Activated CD4-positive, alpha-beta memory T cell treated with anti-CD3 and anti-CD28 coated beads for 36 hours (primary cell): ENCODE data around the gene LCA5L. TPM values are rescaled to one million over a fixed set of nuclear protein-coding genes. Genes with fewer than 3 reads are reported as not detected.

ENCODE experiments used
- CTCF ChIA-PET: fragments of 350-600 bp; sonication (Branson Sonifier 250); formaldehyde crosslinking; loops from one replicate; lab custom pipeline; 2021; ENCODE audit warnings: antibody characterized with exemption, inconsistent platforms; lab: Charles Lee
- POLR2A ChIA-PET: fragments of 350-600 bp; sonication (Branson Sonifier 250); formaldehyde crosslinking; loops from one replicate; lab custom pipeline; 2021; ENCODE audit warnings: antibody characterized with exemption; lab: Charles Lee
- DNase-seq: peaks from one replicate; pipeline ENCODE4 v3.0.0-alpha.2; 2020
- H3K27ac Mint-ChIP-seq: one replicate; pipeline ENCODE4 v1.8.0; 2021; ENCODE audit warnings: mixed read lengths
- H3K27me3 Mint-ChIP-seq: one replicate; pipeline ENCODE4 v1.8.0; 2021; ENCODE audit warnings: mixed read lengths
- H3K36me3 Mint-ChIP-seq: one replicate; pipeline ENCODE4 v1.8.0; 2021; ENCODE audit warnings: mixed read lengths
- H3K4me1 Mint-ChIP-seq: one replicate; pipeline ENCODE4 v1.8.0; 2021; ENCODE audit warnings: low read depth, mixed read lengths
- H3K4me3 Mint-ChIP-seq: one replicate; pipeline ENCODE4 v1.8.0; 2021; ENCODE audit warnings: mild to moderate bottlenecking, mixed read lengths
- H3K9me3 Mint-ChIP-seq: one replicate; pipeline ENCODE4 v1.8.0; 2021; ENCODE audit warnings: mixed read lengths
- intact Hi-C: fragments of 100-400 bp; cut with micrococcal nuclease; formaldehyde crosslinking; loops from one replicate; pipeline ENCODE4 v1.15.1; 2023
- total RNA-seq, 2 experiments: library from RNA; stranded (reverse); gene quantifications; one replicate each; pipeline ENCODE4 v1.2.3, GENCODE V29; 2021

LCA5L gene
- total RNA-seq, 2 experiments from 2014 or later = 0.22 to 0.36 TPM

DNA sequence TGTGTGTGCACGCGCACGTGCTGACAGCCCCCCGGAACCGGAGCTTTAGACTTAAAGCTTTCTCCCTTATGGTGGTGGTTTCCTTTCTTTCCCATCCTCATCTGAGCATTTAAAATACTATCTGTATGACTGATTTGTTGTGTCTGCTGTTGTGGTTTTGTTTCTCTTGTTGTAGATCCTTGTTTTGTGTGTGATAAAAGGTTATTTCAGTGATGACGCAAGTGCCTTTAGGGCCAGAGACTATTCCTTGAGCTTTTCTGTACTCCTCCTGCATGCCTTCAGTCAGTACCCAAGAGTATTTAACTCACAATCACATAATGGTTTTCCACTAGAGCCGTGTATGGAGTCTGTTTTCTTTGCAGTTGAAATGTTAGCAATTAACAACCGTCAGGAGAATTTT is 45.4 kb downstream of the LCA5L start:
- ChIA-PET POLR2A (interaction anchor here (0.6 kb wide), 1 partner anchor 564 kb away, joined by 3 read pairs; no protein-coding TSS in a partner anchor), CTCF (no interaction called here)
- DNase-seq = no peak
- Mint-ChIP-seq H3K4me1 (no peaks in the 10 kb centered on the region), H3K4me3 (no peak overlapping the region), H3K9me3 (no peaks in the 10 kb centered on the region), H3K27me3 (no peaks in the 10 kb centered on the region), H3K27ac (no peak overlapping the region), H3K36me3 (peaks cover 7% of the 10 kb centered on the region)
- intact Hi-C loops = no loop called here

- ChIA-PET CTCF (interaction anchor here (0.5 to 1.2 kb wide), 3 partner anchors 44 to 159 kb away, joined by 3 to 4 read pairs (median 4); no protein-coding TSS in a partner anchor), POLR2A (no interaction called here)
Measured at GRCh38 chr21:39397646-39398385, 47.8 kb downstream of the LCA5L start.

GRCh38 chr21:39392981-39393380 is 52.6 kb downstream of the LCA5L start:
- H3K27me3 Mint-ChIP-seq = no peaks in the 10 kb centered on the region
- peaks cover 12% of the 10 kb centered on the region for H3K4me1 Mint-ChIP-seq
- ChIA-PET POLR2A (no interaction called here), CTCF (no interaction called here)
- H3K9me3 Mint-ChIP-seq = no peaks in the 10 kb centered on the region
- intact Hi-C loops = no loop called here
- H3K4me3 Mint-ChIP-seq = no peak overlapping the region
- no peak overlapping the region for H3K27ac Mint-ChIP-seq
- H3K36me3 Mint-ChIP-seq = peaks cover 26% of the 10 kb centered on the region
- no peak for DNase-seq

More at GRCh38 chr21:39397646-39398385, 47.8 kb downstream of the LCA5L start:
- Mint-ChIP-seq H3K4me3 (no peak overlapping the region), H3K36me3 (peaks cover 18% of the 10 kb centered on the region), H3K27ac (no peak overlapping the region), H3K9me3 (no peaks in the 10 kb centered on the region), H3K4me1 (no peaks in the 10 kb centered on the region), H3K27me3 (no peaks in the 10 kb centered on the region)
- no peak for DNase-seq
- intact Hi-C loops = no loop called here

GRCh38 chr21:39390212-39390765 is 55.3 kb downstream of the LCA5L start:
- Mint-ChIP-seq H3K4me3 (no peak overlapping the region), H3K9me3 (no peaks in the 10 kb centered on the region), H3K27ac (no peak overlapping the region), H3K36me3 (peaks cover 19% of the 10 kb centered on the region), H3K4me1 (peaks cover 24% of the 10 kb centered on the region), H3K27me3 (no peaks in the 10 kb centered on the region)
- CTCF ChIA-PET = interaction anchor here (1.0 to 1.4 kb wide), 3 partner anchors 44 to 75 kb away, joined by 3 to 5 read pairs (median 3); no protein-coding TSS in a partner anchor
- POLR2A ChIA-PET = interaction anchor here (0.6 kb wide), 1 partner anchor 15 kb away, joined by 3 read pairs; no protein-coding TSS in a partner anchor
- DNase-seq = no peak
- intact Hi-C loops = no loop called here

DNA sequence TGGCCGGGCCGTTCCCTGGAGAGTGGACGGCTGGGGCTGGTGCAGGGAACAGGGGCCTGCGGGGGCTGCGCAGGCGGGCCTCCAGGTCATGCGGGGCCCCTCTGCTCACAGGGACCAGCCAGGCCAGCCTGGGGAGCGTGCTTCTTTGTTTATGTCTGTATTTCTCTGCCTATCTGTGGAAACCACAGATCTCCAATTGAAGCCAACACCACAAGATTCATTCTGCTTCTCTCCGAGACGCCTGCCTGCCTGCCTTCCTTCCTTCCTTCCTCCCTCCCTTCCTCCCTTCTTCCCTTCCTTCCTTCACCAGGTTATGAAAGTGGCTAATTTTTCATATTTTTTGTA is 56.8 kb downstream of the LCA5L start:
- H3K4me1 Mint-ChIP-seq = peaks cover 32% of the 10 kb centered on the region
- H3K9me3 Mint-ChIP-seq = no peaks in the 10 kb centered on the region
- POLR2A ChIA-PET = no interaction called here
- peak overlapping the region; percentile 20 for H3K4me3 Mint-ChIP-seq
- DNase-seq = no peak
- no peaks in the 10 kb centered on the region for H3K27me3 Mint-ChIP-seq
- CTCF ChIA-PET = no interaction called here
- intact Hi-C loops = loop anchor here (1.0 to 10.0 kb wide), 7 partner anchors 8 to 881 kb away; partner anchors contain the start of genes ETS2, LCA5L and PSMG1
- no peak overlapping the region for H3K27ac Mint-ChIP-seq
- H3K36me3 Mint-ChIP-seq = peaks cover 13% of the 10 kb centered on the region

GRCh38 chr21:39388038-39388810 is 57.4 kb downstream of the LCA5L start:
- H3K27ac Mint-ChIP-seq = peak overlapping the region; percentile 87
- H3K36me3 Mint-ChIP-seq = peaks cover 11% of the 10 kb centered on the region
- no peaks in the 10 kb centered on the region for H3K9me3 Mint-ChIP-seq
- peak; percentile 92 for DNase-seq
- H3K4me3 Mint-ChIP-seq = peak overlapping the region; percentile 80
- ChIA-PET CTCF (interaction anchor here (0.6 to 1.8 kb wide), 10 partner anchors 15 to 205 kb away, joined by 3 to 14 read pairs (median 5); partner anchors contain the start of genes HMGN1 and PSMG1), POLR2A (interaction anchor here (1.1 to 1.4 kb wide), 4 partner anchors 14 to 205 kb away, joined by 3 to 27 read pairs (median 7); partner anchors contain the start of genes BRWD1, HMGN1 and PSMG1)
- intact Hi-C loops = loop anchor here (1.0 to 10.0 kb wide), 7 partner anchors 8 to 881 kb away; partner anchors contain the start of genes ETS2, LCA5L and PSMG1
- peaks cover 32% of the 10 kb centered on the region for H3K4me1 Mint-ChIP-seq
- H3K27me3 Mint-ChIP-seq = no peaks in the 10 kb centered on the region

GRCh38 chr21:39387461-39388037 is 58.0 kb downstream of the LCA5L start:
- Mint-ChIP-seq H3K27ac (peak overlapping the region; percentile 87), H3K36me3 (peaks cover 6% of the 10 kb centered on the region), H3K4me3 (peak overlapping the region; percentile 80), H3K4me1 (peaks cover 32% of the 10 kb centered on the region), H3K9me3 (no peaks in the 10 kb centered on the region), H3K27me3 (no peaks in the 10 kb centered on the region)
- POLR2A ChIA-PET = interaction anchor here (1.0 to 1.4 kb wide), 5 partner anchors 11 to 204 kb away, joined by 3 to 27 read pairs (median 6); partner anchors contain the start of genes BRWD1, HMGN1 and PSMG1
- DNase-seq = peak; percentile 95
- intact Hi-C loops = loop anchor here (1.0 to 10.0 kb wide), 8 partner anchors 7 to 880 kb away; partner anchors contain the start of genes ETS2, HMGN1, LCA5L and PSMG1
- CTCF ChIA-PET = interaction anchor here (0.6 to 1.8 kb wide), 13 partner anchors 14 to 204 kb away, joined by 3 to 14 read pairs (median 5); partner anchors contain the start of genes HMGN1 and PSMG1

DNA sequence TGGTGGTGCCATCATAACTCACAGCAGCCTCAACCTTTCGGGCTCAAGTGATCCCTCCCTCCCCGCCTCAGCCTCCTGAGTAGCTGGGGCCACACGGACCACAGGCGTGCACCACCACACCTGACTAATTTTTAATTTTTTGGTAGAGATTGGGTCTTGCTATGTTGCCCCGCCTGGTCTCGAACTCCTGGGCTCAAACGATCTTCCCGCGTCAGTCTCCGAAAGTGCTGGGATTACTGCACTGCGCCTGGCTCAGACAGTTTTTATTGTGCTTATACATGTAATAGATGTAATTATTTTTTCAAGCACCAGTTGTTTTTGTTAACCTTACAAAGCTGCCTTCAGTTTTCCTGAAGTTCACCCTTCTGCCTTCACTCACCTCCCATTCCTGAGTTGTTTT is 58.7 kb downstream of the LCA5L start:
- H3K4me3 Mint-ChIP-seq = peak overlapping the region; percentile 80

DNA sequence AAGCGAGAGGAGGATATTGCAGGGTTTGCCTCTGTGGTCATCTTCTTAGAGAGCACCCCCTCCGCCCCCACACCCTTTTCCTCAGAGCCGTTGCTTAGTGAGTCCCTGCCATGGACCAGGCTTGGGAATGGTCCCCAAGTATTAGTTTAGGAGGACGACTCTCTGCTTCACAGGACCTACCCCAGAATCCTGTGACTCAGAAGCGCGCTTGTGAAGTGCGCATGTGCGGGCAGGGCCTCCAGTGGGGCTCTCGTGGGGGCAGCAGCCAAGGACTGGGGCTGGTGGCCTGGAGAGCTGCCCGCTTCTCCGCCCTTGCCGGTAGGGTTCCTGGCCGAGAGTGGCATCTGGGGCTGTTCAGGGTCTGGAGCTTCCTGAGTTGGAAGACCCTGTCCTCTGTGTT is 59.4 kb downstream of the LCA5L start:
- Mint-ChIP-seq H3K9me3 (no peaks in the 10 kb centered on the region), H3K27ac (peak overlapping the region; percentile 51), H3K4me3 (peak overlapping the region; percentile 64), H3K27me3 (no peaks in the 10 kb centered on the region), H3K4me1 (peaks cover 39% of the 10 kb centered on the region), H3K36me3 (peaks cover 4% of the 10 kb centered on the region)
- POLR2A ChIA-PET = no interaction called here
- intact Hi-C loops = loop anchor here (5.0 to 10.0 kb wide), 3 partner anchors 581 to 879 kb away; partner anchors contain the start of gene ETS2
- peak; percentile 30 for DNase-seq
- CTCF ChIA-PET = interaction anchor here (1.5 kb wide), 1 partner anchor 38 kb away, joined by 3 read pairs; no protein-coding TSS in a partner anchor

More for the DNA sequence above, 58.7 kb downstream of the LCA5L start:
- intact Hi-C loops = loop anchor here (1.0 to 10.0 kb wide), 4 partner anchors 38 to 880 kb away; partner anchors contain the start of genes ETS2 and HMGN1
- Mint-ChIP-seq H3K27ac (peak overlapping the region; percentile 87), H3K9me3 (no peaks in the 10 kb centered on the region), H3K27me3 (no peaks in the 10 kb centered on the region), H3K36me3 (peaks cover 6% of the 10 kb centered on the region), H3K4me1 (peaks cover 36% of the 10 kb centered on the region)
- CTCF ChIA-PET = interaction anchor here (0.7 to 1.8 kb wide), 5 partner anchors 37 to 161 kb away, joined by 3 to 14 read pairs (median 5); partner anchors contain the start of gene HMGN1
- POLR2A ChIA-PET = interaction anchor here (1.0 to 1.4 kb wide), 4 partner anchors 10 to 74 kb away, joined by 3 to 27 read pairs (median 6); partner anchors contain the start of genes BRWD1 and HMGN1
- DNase-seq = no peak

DNA sequence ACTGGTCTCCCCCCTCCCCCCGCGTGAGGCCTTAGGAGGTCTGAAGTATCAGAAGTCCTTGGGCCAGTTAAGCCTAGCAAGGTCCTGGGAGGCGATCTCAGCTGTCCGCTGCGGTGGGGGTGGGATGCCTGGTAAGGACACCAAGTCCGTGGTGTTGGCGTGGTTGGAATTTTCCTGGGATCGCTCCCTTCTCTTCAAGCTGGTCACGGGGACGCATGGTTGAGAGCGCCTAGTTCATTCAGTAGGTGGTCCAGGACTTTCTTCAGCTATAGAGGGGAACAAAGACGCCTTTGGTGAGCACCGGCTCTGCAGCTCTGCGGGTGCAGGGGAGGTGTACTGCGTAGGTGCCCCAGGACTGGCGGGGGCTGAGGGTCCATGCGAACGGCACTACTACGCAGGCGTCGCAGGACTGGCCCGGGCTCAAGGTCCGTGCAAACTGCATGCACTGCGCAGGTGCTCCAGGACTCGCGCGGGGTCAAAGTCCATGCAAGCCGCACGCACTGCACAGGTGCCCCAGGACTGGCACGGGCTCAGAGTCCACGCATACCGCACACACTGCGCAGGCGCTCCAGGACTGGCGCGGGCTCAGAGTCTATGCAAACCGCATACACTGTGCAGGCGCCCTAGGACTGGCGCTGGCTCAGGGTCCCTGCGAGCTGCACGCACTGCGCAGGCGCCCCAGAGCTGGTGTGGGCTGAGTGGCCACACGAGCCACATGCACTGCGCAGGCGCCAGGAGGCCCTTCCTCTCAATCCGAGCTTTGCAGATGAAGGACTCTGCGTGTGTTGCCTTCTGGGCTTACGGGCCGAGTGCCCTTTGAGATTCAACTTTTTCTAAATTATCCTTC is 60.1 kb downstream of the LCA5L start:
- POLR2A ChIA-PET = interaction anchor here (1.0 kb wide), 1 partner anchor 71 kb away, joined by 3 read pairs; no protein-coding TSS in a partner anchor

More for the DNA sequence above, 60.1 kb downstream of the LCA5L start:
- Mint-ChIP-seq H3K27ac (no peak overlapping the region), H3K36me3 (peaks cover 2% of the 10 kb centered on the region), H3K4me1 (peaks cover 43% of the 10 kb centered on the region), H3K9me3 (no peaks in the 10 kb centered on the region), H3K27me3 (no peaks in the 10 kb centered on the region), H3K4me3 (peak overlapping the region; percentile 64)
- intact Hi-C loops = loop anchor here (5.0 to 10.0 kb wide), 3 partner anchors 581 to 878 kb away; partner anchors contain the start of gene ETS2
- CTCF ChIA-PET = interaction anchor here (1.0 to 1.5 kb wide), 2 partner anchors 12 to 37 kb away, joined by 3 to 4 read pairs; no protein-coding TSS in a partner anchor
- peak; percentile 75 for DNase-seq
